Stimulated activated naive B cell treated with anti-CD40 and anti-IgM and Interleukin-4, amounts not matched to agents 10 μg/mL and 1 μg/mL and 100 μg/mL, for 72 hours (primary cell): Measurements from ENCODE around the gene PTGER1.

Experiments
- ATAC-seq, 2 donors: fragments of 150-1000 bp; cut with Tn5 transposase; replicated peaks; 2 replicates each; pipeline ENCODE4 v1.10.0; 2021; ENCODE audit warnings: moderate library complexity in 1 of 2
- DNase-seq: peaks from one replicate; pipeline ENCODE4 v3.0.0; 2021
- H3K27ac Mint-ChIP-seq: one replicate; pipeline ENCODE4 v1.8.0; 2022; ENCODE audit warnings: mild to moderate bottlenecking, mixed read lengths
- H3K27me3 Mint-ChIP-seq, 2 donors: one replicate each; pipeline ENCODE4 v1.8.0; 2022; ENCODE audit warnings: mixed read lengths in 2 of 2
- H3K36me3 Mint-ChIP-seq, 2 donors: one replicate each; pipeline ENCODE4 v1.8.0; 2022; ENCODE audit warnings: mixed read lengths in 2 of 2, mild to moderate bottlenecking in 1 of 2
- H3K4me1 Mint-ChIP-seq, 2 donors: one replicate each; pipeline ENCODE4 v1.8.0; 2022; ENCODE audit warnings: mixed read lengths in 2 of 2, mild to moderate bottlenecking in 1 of 2
- H3K4me3 Mint-ChIP-seq, 2 donors: one replicate each; pipeline ENCODE4 v1.8.0; 2022; ENCODE audit warnings: mild to moderate bottlenecking in 2 of 2, mixed read lengths in 2 of 2, moderate library complexity in 1 of 2
- H3K9me3 Mint-ChIP-seq, 2 donors: one replicate each; pipeline ENCODE4 v1.8.0; 2022; ENCODE audit warnings: mixed read lengths in 2 of 2, mild to moderate bottlenecking in 1 of 2

Gene PTGER1

DNA sequence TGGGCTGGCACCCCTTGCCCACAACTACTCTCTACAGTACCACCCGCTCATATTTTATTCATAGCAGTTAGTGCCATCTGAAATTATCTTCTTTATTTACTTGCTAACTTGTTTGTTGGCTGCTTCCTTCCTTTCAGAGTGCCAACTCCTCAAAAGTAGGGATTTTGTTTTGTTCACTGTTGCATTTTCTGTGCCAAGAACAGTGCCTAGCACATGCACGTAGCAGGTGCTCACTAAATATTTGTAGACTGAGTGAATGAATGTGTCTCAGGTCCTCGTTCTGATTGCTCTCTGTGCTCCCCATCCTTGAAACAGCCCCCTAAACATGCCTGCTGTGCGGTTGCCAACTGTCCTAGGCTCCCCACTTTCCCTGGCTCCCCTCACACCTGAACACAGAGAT, 19.3 kb upstream of the PTGER1 start:
- H3K36me3 Mint-ChIP-seq, result peaks cover 5 to 11% of the 10 kb centered on the region in 2 donors
- H3K27me3 Mint-ChIP-seq, result peaks cover 4 to 5% of the 10 kb centered on the region in 2 donors
- peak overlapping the region; percentile 49 for H3K27ac Mint-ChIP-seq
- no peaks in the 10 kb centered on the region for H3K9me3 Mint-ChIP-seq
- no peak for DNase-seq
- H3K4me3 Mint-ChIP-seq, result peak overlapping the region in 1 of 2 donors; percentile 33
- H3K4me1 Mint-ChIP-seq, result peaks cover 10 to 11% of the 10 kb centered on the region in 2 donors
- ATAC-seq, result no peak

DNA sequence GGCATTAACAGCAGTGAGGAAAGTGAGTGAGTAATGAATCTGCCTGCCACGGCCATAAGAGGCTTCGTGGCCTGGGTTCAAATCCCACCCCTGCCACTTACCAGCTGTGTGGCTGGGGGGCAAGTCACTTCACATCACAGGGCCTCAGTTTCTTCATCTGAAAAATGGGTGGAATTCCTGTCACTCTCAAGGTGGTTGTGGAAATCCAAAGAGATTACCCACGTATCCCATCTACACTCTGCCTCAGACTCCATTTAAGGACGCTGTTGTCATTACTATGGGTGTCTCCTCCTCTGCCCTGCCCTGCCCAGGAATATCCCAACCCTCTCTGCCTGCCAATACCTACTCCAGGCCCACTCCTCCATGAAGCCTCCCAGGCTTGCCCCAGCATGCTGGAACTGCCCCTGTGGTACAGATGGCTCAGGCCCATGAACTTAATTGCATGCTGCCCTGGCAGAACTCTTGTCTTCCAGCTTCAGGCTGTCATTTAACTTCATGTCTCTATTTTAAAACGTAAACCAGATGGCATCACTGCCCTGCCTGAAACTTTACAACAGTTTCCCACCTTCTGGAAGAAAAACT, 17.7 kb upstream of the PTGER1 start:
- H3K36me3 Mint-ChIP-seq, result peaks cover 5 to 14% of the 10 kb centered on the region in 2 donors
- H3K27ac Mint-ChIP-seq, result no peak overlapping the region
- no peak for ATAC-seq
- peaks cover 4 to 5% of the 10 kb centered on the region in 2 donors for H3K27me3 Mint-ChIP-seq
- H3K4me3 Mint-ChIP-seq, result no peak overlapping the region
- no peak for DNase-seq
- peaks cover 10 to 11% of the 10 kb centered on the region in 2 donors for H3K4me1 Mint-ChIP-seq
- H3K9me3 Mint-ChIP-seq, result no peaks in the 10 kb centered on the region

DNA sequence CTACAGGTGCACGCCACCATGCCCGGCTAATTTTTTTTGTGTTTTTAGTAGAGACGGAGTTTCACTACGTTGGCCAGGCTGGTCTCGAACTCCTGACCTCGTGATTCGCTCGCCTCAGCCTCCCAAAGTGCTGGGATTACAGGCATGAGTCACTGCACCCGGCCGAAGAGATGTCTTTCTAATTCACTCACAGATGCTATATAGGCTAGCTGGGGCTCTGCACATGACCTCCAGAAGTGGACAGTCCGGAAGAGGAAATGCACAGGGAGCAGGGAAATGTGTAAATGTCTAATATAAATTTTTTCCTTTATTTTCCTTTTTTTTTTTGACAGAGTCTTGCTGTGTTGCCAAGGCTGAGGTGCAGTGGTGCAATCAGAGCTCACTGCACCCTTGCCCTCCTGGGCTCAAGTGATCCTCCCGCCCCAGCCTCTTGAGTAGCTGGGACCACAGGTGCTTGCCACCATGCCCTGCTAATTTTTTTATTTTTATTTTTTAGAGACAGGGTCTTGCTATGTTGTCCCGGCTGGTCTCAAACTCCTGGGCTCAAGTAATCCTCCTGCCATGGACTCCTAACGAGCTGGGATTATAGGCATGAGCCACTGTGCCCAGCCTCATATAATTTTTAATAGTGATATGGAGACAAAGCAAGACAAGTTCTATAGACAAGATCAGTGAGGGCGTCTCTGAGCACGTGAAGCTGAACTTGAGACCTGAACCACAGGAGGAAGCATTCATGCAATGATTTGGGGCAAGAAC, 12.4 kb upstream of the PTGER1 start:
- no peak overlapping the region for H3K27ac Mint-ChIP-seq
- DNase-seq, result no peak
- no peak overlapping the region for H3K4me3 Mint-ChIP-seq
- no peaks in the 10 kb centered on the region for H3K9me3 Mint-ChIP-seq
- no peak for ATAC-seq
- H3K4me1 Mint-ChIP-seq, result peaks cover 3 to 11% of the 10 kb centered on the region in 2 donors
- peaks cover 5 to 13% of the 10 kb centered on the region in 2 donors for H3K36me3 Mint-ChIP-seq
- H3K27me3 Mint-ChIP-seq, result no peaks in the 10 kb centered on the region

DNA sequence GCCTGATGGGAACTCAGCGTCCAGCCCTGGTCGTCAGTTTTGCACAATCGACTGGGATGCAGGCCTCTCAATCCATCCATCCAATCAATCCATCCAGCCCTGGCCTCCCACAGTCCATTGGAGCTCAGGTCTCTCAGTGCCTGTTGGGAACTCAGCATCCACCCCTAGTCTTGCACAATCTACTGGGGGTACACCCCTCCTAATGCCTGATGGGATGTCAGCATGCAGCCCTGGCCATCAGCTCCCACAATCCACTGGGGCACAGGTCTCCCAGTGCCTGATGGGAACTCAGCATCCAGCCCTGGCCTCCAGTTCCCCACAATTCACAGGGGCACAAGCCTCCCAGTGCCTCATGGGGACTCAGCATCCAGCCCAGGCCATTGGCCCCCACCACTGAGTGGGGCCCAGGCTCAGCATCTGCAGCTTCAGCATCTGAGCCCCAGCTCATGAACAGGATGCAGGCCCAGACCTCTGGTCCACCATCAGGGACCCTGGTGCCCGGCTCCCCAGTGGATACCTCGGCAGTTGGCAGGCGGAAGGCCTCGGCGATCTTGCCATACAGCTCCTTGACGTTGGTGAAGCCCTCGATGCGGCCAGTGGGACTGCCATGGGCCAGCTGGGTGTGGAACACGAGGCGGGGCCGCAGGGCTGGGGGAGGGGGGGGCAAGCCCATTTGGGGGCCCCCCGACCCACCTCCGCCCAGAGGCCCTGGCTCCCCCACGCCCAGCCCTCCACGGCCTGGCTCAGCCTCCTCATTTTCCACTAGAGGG, 7.2 kb upstream of the PTGER1 start:
- Mint-ChIP-seq H3K9me3 (no peaks in the 10 kb centered on the region), H3K36me3 (peaks cover 10 to 11% of the 10 kb centered on the region in 2 donors), H3K27me3 (peaks cover 0 to 5% of the 10 kb centered on the region in 2 donors), H3K4me1 (peaks cover 3 to 16% of the 10 kb centered on the region in 2 donors), H3K4me3 (no peak overlapping the region), H3K27ac (no peak overlapping the region)
- no peak for DNase-seq
- ATAC-seq, result no peak

DNA sequence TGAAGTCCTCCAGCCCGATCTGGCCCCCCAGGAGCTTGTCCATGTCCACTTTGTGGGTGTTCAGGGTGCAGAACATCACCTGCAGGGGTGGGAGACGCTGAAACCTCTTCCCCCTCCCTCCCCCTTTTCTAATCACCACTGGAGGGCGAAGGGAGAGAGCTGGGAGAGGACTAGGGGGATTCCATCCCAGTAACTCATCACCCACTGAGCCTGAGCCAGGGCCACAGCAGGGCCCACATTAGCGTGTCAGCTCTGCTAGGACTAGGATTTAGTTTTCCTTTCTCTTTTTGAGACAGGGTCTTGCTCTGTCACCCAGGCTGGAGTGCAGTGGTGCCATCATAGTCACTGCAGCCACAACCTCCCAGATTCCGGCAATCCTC, 5.5 kb upstream of the PTGER1 start:
- H3K4me1 Mint-ChIP-seq, result peaks cover 5 to 13% of the 10 kb centered on the region in 2 donors
- ATAC-seq (no peak), DNase-seq (no peak)
- H3K27ac Mint-ChIP-seq, result no peak overlapping the region
- H3K27me3 Mint-ChIP-seq, result peaks cover 13 to 22% of the 10 kb centered on the region in 2 donors
- H3K36me3 Mint-ChIP-seq, result peaks cover 11 to 14% of the 10 kb centered on the region in 2 donors
- H3K4me3 Mint-ChIP-seq, result no peak overlapping the region
- H3K9me3 Mint-ChIP-seq, result no peaks in the 10 kb centered on the region

DNA sequence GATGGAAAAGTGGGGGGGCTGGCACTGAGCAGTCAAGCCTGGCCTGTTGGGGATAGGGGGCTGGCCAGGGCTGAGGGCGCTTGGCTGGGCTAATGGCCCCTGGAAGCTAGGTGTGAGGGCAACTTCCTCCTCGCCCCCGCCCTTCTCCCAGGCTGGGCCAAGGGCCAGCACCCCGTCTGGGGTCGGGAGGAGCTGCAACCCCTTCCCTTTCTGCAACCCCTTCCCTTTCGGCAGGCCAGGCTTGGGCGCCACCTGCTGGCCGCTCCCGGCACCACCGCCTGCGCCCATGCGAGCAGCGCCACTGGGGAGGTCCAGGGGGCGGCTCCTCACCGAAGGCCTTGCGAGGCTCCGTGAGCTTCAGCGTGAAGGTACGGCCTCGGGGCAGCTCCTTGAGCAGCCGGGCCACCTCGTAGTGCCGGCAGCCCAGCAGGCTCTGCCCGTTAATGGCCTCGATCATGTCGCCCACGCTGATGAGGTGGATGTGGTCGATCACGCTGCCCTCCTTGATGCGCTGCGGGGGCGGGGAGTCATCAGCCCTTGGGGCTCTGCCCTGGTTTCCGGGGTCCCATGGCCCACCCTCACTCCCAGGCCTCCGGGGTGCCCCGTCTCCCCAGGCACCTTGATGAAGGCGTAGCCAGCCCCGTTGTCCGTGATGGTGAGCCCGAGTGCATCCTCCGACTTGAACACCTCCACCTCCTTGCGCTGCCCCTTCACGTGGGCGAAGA, 5.0 kb upstream of the PTGER1 start:
- Mint-ChIP-seq H3K4me1 (peaks cover 10 to 18% of the 10 kb centered on the region in 2 donors), H3K27me3 (peaks cover 18 to 27% of the 10 kb centered on the region in 2 donors), H3K36me3 (peaks cover 11 to 14% of the 10 kb centered on the region in 2 donors), H3K27ac (no peak overlapping the region), H3K4me3 (no peak overlapping the region), H3K9me3 (no peaks in the 10 kb centered on the region)
- ATAC-seq, result peak; percentile 74
- peak; percentile 62 for DNase-seq

DNA sequence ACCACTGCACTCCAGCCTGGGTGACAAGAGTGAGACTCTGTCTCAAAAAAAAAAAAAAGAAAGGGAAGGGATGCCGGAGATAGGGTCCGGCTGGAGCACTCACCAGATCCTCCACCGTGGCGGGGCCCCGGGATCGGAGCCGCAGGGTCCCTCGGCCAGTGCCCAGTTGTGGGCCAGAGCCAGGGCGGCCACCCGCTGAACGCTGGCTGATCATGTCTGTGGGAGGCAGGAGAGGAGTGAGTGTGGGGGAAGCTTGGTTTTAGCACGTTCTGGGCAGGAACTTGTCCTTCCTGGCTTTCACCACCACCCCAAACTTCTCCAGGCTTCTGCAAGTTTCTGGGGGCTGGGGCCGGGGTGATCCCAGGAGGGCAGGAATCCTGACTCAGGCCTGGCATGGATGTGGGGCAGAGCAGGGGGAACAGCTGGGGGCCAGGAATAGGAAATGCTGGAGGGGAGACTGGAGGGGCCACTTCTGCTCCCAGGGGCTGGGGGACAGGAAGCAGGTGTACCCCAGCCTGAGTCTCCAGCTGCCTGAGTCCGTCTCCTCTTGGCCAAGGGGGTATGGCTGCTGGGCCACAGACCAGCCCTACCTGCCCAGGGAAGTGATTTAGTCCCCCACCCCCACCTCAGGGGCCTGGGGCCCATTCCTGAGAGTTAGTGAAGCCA, 4.3 kb upstream of the PTGER1 start:
- ATAC-seq (peak; percentile 7 to 15), DNase-seq (no peak)
- Mint-ChIP-seq H3K27ac (peak overlapping the region; percentile 14), H3K4me3 (no peak overlapping the region), H3K4me1 (peaks cover 15 to 25% of the 10 kb centered on the region in 2 donors), H3K9me3 (no peaks in the 10 kb centered on the region), H3K36me3 (peaks cover 11 to 14% of the 10 kb centered on the region in 2 donors), H3K27me3 (peaks cover 25 to 34% of the 10 kb centered on the region in 2 donors)

DNA sequence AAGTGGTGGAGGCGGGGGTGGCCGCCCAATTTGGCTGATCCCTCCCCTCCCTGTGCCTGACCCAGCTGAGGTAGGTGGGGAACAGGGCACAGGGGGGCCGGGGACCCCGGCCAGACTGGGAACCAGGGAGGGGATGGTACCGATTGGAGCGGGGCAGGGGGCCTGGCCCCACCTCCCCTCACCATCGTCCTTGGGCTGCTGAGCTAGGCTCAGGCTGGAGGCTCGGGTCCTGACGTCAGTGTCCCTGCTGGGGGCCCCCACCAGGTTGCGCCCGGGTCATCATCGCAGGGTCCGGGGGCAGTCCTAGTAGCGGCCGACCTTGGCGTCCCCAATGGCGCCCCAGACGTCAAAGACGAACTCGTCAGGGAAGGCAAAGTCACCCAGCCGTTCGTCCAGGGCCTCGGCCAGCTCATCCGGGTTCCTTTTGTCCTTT, 3.0 kb upstream of the PTGER1 start:
- no peak overlapping the region for H3K27ac Mint-ChIP-seq
- H3K4me1 Mint-ChIP-seq, result peaks cover 18 to 35% of the 10 kb centered on the region in 2 donors
- no peak for DNase-seq
- H3K36me3 Mint-ChIP-seq, result peaks cover 11 to 14% of the 10 kb centered on the region in 2 donors
- peaks cover 30 to 44% of the 10 kb centered on the region in 2 donors for H3K27me3 Mint-ChIP-seq
- no peak overlapping the region for H3K4me3 Mint-ChIP-seq
- no peak for ATAC-seq
- no peaks in the 10 kb centered on the region for H3K9me3 Mint-ChIP-seq

DNA sequence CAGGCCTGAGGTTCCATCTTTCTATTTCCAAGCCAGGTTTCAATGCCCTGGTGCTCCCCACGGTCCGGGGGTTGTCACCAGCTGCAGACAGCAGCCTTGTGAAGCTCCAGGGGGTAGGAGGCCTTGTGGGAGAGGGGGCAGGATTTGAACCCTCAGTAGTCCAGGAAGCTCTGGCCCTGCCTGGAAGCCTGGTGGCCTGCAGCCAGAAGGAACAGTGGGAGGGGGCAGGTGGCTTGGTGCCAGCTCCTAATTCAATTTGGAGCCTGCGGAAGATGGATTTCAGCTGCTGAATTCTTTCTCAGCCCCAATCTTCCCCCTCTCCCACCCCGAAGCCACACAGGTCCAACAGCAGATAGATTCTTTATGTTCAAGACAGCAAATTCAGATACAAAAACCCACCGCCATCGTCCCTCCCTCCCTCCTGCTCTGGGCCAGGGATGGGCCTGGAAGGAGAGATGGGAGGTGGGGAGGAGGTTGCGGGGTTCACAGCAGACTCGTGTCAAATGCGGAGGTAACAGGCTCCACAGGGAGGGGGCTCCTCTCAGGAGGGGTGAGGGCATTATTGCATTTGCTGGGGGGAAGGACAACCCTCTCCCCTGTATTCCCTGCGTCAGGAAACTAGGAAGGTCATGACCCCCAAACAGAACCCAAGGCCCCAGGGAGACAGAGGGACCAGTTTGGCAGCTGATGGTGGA, 2.4 kb upstream of the PTGER1 start:
- peaks cover 36 to 49% of the 10 kb centered on the region in 2 donors for H3K27me3 Mint-ChIP-seq
- ATAC-seq (no peak), DNase-seq (no peak)
- H3K36me3 Mint-ChIP-seq, result peaks cover 11 to 14% of the 10 kb centered on the region in 2 donors
- H3K9me3 Mint-ChIP-seq, result no peaks in the 10 kb centered on the region
- no peak overlapping the region for H3K27ac Mint-ChIP-seq
- H3K4me1 Mint-ChIP-seq, result peaks cover 22 to 40% of the 10 kb centered on the region in 2 donors
- no peak overlapping the region for H3K4me3 Mint-ChIP-seq

DNA sequence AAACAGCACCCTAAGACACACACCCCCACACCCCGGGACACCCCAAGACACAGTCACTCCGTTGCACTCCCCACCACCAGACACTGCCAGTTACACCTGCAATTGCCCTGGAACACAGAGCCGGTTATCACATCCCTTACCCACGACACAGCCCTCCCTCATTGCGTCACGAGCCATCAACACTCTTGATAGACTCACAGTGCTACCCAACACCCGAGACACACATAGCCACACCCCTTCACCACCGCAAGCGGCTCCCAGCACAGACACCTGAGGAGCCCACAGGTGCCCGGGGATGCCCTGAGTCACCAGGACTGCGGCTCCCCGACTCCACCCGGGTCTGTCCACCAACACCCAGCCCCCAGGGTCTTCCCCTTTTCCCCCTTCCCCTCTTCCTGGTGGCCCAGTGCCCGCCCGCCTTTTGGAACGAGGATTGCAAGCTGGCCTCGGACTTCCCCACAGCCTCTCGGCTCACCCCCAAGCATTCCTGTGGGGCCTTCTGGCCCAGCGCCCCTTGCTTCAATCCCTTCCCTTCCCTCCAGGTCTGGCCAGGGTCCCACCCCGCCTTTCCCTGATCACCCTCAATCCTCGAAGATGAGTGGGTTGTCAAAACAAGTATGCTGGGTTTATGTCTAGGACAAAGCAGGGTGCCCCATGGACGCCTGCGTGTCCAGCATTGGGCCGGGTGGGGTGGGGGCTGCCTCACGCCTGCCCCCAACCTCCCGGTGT, 1.7 kb upstream of the PTGER1 start:
- no peak overlapping the region for H3K27ac Mint-ChIP-seq
- peaks cover 12% of the 10 kb centered on the region in 2 donors for H3K36me3 Mint-ChIP-seq
- H3K4me1 Mint-ChIP-seq, result peaks cover 27 to 47% of the 10 kb centered on the region in 2 donors
- ATAC-seq (no peak), DNase-seq (no peak)
- H3K9me3 Mint-ChIP-seq, result no peaks in the 10 kb centered on the region
- H3K27me3 Mint-ChIP-seq, result peaks cover 39 to 53% of the 10 kb centered on the region in 2 donors
- H3K4me3 Mint-ChIP-seq, result no peak overlapping the region

DNA sequence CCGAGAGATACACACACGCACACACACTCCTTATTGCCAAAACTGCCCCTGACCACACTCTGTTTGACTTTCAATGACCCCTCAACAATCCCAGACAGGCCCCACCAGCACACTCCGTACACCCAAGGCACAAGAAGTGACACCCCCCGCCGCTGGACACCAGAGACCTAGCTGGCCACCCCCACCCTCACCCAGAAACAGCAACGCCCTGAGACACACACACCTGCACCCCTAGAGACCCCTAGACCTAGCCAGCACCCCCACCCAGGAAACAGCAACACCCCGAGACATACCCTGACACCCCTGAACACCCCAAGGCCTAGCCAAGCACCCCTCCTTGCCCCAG, 1.1 kb upstream of the PTGER1 start:
- H3K4me3 Mint-ChIP-seq, result no peak overlapping the region
- H3K36me3 Mint-ChIP-seq, result peaks cover 14 to 16% of the 10 kb centered on the region in 2 donors
- peaks cover 39 to 53% of the 10 kb centered on the region in 2 donors for H3K27me3 Mint-ChIP-seq
- peaks cover 28 to 51% of the 10 kb centered on the region in 2 donors for H3K4me1 Mint-ChIP-seq
- H3K9me3 Mint-ChIP-seq, result no peaks in the 10 kb centered on the region
- DNase-seq (no peak), ATAC-seq (no peak)
- no peak overlapping the region for H3K27ac Mint-ChIP-seq

DNA sequence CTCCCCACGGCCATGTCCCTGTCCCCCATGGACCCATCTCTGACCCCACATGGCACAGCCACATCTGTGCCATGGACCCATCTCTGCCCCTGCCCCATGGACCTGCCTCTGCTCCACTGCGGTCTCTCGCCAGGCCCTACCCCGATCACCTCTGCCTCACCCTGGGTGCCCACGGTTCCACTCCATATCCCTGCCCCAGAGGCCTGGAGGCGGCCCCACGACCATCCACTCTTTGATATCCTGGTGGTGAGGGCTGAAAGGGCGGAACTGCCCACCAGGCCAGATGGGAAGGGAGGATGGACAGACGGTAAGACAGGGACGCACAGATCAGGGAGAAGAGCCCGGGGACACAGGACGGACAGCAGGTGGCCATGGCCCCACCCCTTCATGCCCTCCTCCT, 327 bp downstream of the PTGER1 start:
- Mint-ChIP-seq H3K9me3 (no peaks in the 10 kb centered on the region), H3K4me3 (peak overlapping the region; percentile 42 to 52), H3K27ac (peak overlapping the region; percentile 48), H3K4me1 (peaks cover 28 to 46% of the 10 kb centered on the region in 2 donors), H3K36me3 (peaks cover 27 to 29% of the 10 kb centered on the region in 2 donors), H3K27me3 (peaks cover 39 to 53% of the 10 kb centered on the region in 2 donors)
- ATAC-seq, result no peak
- DNase-seq, result no peak
